Mesothelial cell of epicardium (in vitro differentiated cells): Measurements from ENCODE around the gene GLIS2. TPM values are rescaled to one million over a fixed set of nuclear protein-coding genes. Genes with fewer than 3 reads are reported as not detected.

Source experiments
- DNase-seq, 2 experiments: peaks; one replicate each; pipeline ENCODE4 v3.0.0; 2021; ENCODE audit warnings: low spot score in 2 of 2; ENCODE audit not compliant: unreplicated experiment in 2 of 2
- H3K27ac Mint-ChIP-seq: 2 replicates; pipeline ENCODE4 v1.8.0; 2021; ENCODE audit warnings: mixed read lengths
- H3K27me3 Mint-ChIP-seq: 2 replicates; pipeline ENCODE4 v1.8.0; 2021; ENCODE audit warnings: low read depth, mixed read lengths
- H3K36me3 Mint-ChIP-seq: 2 replicates; pipeline ENCODE4 v1.8.0; 2021; ENCODE audit warnings: mixed read lengths
- H3K4me1 Mint-ChIP-seq: 2 replicates; pipeline ENCODE4 v1.8.0; 2021; ENCODE audit warnings: mixed read lengths
- H3K4me3 Mint-ChIP-seq: 2 replicates; pipeline ENCODE4 v1.8.0; 2021; ENCODE audit warnings: mild to moderate bottlenecking, moderate library complexity, mixed read lengths
- H3K9me3 Mint-ChIP-seq: 2 replicates; pipeline ENCODE4 v1.8.0; 2021; ENCODE audit warnings: mixed read lengths
- total RNA-seq: library from RNA; stranded (reverse); gene quantifications from 3 replicates; pipeline ENCODE4 v1.2.1, GENCODE V29; 2021
- TF ChIP-seq, protein P1 (sequence below): fragments of 200-600 bp; sonication (generic); IDR thresholded peaks from one replicate; pipeline ENCODE4 v1.5.0; 2021; ENCODE audit warnings: antibody characterized with exemption; ENCODE audit not compliant: unreplicated experiment

Gene GLIS2
- total RNA-seq, 1 donor from 2014 or later, result 79.6 TPM

DNA sequence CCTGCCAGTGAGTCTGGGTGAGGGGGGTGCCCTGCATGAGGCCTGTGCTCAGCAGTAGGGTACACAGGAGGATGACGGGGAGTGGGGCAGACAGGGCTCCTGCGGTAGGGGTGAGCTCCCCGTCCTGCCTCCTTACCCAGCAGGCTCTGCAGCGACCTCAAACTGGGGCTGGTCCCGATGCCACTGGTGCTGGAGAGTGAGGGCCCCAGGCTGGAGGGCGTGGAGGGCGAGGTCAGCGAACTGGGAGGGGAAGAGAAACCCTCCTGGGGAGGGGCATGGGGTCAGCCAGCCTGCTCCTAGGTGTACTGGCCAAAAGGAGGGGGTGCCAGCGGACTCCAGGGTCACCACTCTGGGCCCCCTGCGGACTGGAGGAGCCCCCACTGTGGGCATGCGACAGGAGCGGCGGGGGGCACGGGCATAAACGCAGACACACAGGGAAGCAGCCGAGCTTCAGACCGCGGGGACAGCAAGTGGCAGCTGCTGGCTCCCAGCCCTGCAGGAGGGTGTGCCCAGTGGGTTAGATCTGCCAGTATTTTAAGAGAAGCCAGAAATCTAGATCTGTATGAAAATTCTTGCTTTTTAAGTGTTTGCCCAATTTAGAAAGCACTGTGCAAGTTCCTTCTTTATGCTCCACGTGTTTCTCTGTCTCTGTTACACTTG, 46.7 kb downstream of the GLIS2 start:
- no peaks in the 10 kb centered on the region for H3K27me3 Mint-ChIP-seq
- H3K9me3 Mint-ChIP-seq, result no peaks in the 10 kb centered on the region
- TF ChIP-seq, protein P1, sequence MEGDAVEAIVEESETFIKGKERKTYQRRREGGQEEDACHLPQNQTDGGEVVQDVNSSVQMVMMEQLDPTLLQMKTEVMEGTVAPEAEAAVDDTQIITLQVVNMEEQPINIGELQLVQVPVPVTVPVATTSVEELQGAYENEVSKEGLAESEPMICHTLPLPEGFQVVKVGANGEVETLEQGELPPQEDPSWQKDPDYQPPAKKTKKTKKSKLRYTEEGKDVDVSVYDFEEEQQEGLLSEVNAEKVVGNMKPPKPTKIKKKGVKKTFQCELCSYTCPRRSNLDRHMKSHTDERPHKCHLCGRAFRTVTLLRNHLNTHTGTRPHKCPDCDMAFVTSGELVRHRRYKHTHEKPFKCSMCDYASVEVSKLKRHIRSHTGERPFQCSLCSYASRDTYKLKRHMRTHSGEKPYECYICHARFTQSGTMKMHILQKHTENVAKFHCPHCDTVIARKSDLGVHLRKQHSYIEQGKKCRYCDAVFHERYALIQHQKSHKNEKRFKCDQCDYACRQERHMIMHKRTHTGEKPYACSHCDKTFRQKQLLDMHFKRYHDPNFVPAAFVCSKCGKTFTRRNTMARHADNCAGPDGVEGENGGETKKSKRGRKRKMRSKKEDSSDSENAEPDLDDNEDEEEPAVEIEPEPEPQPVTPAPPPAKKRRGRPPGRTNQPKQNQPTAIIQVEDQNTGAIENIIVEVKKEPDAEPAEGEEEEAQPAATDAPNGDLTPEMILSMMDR, result no peak
- no peak overlapping the region for H3K27ac Mint-ChIP-seq
- H3K36me3 Mint-ChIP-seq, result peaks cover 2% of the 10 kb centered on the region
- H3K4me3 Mint-ChIP-seq, result no peak overlapping the region
- no peak for DNase-seq
- H3K4me1 Mint-ChIP-seq, result no peaks in the 10 kb centered on the region

DNA sequence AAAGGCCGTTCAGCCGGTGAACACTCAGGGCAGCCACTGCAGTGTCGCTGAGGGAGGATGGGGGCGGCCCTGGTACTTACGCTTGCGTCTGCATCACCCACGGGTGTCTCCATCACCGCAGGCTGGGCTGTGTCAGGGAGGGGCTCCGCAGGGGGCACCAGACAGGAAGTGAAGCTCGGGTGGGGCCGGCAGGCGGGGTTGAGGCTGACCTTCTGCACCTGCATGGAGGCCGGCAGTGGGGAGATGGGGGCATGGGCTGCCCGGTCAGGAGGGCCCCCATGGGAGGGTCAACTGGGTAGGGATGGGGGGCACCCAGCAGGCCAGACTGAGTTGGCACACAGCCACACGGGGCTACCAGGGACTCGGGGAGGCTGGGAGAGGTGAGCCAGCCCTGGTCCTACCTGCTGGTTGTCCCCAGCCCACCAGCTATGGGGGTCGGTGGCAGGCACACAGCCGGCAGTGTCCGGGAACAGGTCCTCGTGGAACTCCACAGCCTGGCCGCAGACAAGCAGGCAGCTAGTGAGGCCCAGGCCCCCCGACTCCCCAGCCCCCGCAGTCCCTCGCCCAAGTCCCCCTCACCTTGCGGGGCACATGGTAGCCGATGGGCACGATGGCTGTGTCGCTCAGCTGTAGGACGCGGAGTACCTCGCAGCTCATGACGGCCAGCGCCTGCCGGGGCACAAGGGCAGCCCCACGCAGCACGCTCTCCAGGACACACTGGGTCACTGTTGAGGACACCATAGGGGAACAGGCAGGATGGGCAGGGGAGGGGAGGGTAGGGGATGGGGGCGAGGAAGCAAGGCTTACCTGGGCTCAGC, 48.5 kb downstream of the GLIS2 start:
- no peaks in the 10 kb centered on the region for H3K4me1 Mint-ChIP-seq
- H3K27me3 Mint-ChIP-seq, result no peaks in the 10 kb centered on the region
- no peak overlapping the region for H3K4me3 Mint-ChIP-seq
- H3K9me3 Mint-ChIP-seq, result no peaks in the 10 kb centered on the region
- no peak overlapping the region for H3K27ac Mint-ChIP-seq
- TF ChIP-seq, protein P1, result no peak
- DNase-seq, result no peak
- no peaks in the 10 kb centered on the region for H3K36me3 Mint-ChIP-seq

DNA sequence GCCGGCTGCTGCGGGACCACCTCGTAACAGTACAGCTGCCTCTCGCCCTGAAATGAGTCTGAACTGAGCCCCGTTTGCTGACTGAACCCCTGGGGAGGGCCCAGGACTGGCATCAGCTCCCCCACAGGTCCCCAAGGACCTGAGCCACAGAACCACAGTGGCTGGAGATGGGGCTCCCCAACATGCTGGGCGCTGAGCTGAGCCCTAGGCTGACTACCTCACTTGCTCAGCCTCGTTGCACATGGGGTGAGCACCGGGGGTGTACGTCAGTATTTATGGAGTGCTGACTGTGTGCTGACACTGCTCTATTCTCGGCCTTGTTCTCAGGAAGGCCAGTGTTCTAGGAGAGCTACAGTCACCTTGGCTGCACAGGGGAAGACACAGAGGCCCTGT, 49.1 kb downstream of the GLIS2 start:
- no peak overlapping the region for H3K27ac Mint-ChIP-seq
- TF ChIP-seq, protein P1, result no peak
- no peak overlapping the region for H3K4me3 Mint-ChIP-seq
- no peak for DNase-seq
- peaks cover under 1% of the 10 kb centered on the region for H3K4me1 Mint-ChIP-seq
- H3K27me3 Mint-ChIP-seq, result no peaks in the 10 kb centered on the region
- no peaks in the 10 kb centered on the region for H3K9me3 Mint-ChIP-seq
- H3K36me3 Mint-ChIP-seq, result no peaks in the 10 kb centered on the region

GRCh38 chr16:4365615-4366014, 49.7 kb downstream of the GLIS2 start:
- Mint-ChIP-seq H3K4me3 (no peak overlapping the region), H3K27ac (no peak overlapping the region), H3K4me1 (peaks cover 2% of the 10 kb centered on the region), H3K27me3 (no peaks in the 10 kb centered on the region), H3K36me3 (no peaks in the 10 kb centered on the region), H3K9me3 (no peaks in the 10 kb centered on the region)
- no peak for DNase-seq
- TF ChIP-seq, protein P1, result no peak

DNA sequence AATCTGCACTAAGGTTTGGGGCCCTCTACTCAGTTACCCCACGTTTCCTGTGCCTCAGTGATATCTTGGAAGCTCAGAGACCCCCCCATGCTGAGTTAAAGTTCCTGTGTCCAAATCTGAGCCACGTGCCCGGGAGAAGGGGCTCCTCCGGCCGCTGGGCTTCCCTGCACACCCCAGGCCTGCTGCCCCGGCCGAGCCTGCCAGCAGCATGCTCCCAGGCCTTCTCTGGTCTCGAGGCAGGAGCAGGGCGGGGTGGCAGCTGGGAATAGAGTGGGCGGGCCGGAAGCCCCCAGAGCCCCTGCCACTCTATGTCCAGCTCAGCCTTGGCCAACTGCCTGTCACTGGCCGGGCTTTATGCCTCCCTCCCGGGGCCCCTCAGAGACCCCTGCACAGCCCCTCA, 50.1 kb downstream of the GLIS2 start:
- H3K27ac Mint-ChIP-seq, result no peak overlapping the region
- H3K4me1 Mint-ChIP-seq, result peaks cover 4% of the 10 kb centered on the region
- TF ChIP-seq, protein P1, result no peak
- no peak overlapping the region for H3K4me3 Mint-ChIP-seq
- H3K27me3 Mint-ChIP-seq, result no peaks in the 10 kb centered on the region
- H3K36me3 Mint-ChIP-seq, result no peaks in the 10 kb centered on the region
- DNase-seq, result no peak
- no peaks in the 10 kb centered on the region for H3K9me3 Mint-ChIP-seq
